ENCODE data around the gene IL18BP.

Gene IL18BP

DNA sequence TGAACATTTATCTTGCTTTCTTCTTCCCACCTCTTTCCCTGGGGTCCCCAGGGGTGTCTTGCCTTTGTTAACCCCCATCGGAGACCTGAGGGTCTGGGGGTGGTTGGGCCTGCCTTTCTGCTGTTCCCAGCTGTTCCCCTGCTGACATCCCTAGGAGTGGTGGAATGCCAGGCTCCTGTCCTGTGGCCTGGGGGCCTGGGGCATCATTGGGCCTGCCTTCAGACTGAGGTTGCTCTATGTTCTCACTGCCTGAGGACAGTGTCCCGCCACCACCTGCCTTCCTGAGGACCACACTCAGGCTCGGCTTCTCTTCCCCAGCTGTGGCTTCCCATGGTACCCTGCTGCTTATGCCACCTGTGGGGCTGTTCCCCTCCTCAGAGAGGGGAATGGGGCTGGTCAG is 1.1 kb upstream of the IL18BP start:
- DNase-seq, result no peak

DNA sequence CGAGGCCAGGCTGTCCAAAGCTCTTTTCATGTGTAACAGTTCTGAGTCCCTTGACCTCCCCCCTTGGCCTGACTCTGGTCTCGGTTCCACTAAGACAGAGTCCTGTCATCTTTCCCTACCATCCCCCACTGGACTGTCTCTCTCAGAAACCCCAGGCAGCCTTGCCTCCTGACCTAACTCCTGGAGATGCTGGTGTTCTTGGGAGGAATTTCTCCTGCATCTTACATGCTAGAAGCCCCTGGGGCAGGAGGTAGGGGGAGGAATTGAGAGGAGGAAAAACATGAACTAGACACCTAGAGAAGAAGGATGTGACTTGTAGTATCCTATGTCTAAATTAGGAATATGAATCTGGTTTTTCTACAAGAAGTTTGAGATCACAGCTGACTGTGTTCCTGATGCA is 648 bp upstream of the IL18BP start:
- DNase-seq, result no peak

DNA sequence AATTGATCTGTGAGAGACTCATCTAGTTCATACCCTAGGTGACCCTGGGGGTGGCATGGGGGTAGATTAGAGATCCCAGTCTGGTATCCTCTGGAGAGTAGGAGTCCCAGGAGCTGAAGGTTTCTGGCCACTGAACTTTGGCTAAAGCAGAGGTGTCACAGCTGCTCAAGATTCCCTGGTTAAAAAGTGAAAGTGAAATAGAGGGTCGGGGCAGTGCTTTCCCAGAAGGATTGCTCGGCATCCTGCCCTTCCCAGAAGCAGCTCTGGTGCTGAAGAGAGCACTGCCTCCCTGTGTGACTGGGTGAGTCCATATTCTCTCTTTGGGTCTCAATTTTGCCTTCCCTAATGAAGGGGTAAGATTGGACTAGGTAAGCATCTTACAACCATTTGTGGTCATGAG is 653 bp downstream of the IL18BP start:
- no peak for DNase-seq

DNA sequence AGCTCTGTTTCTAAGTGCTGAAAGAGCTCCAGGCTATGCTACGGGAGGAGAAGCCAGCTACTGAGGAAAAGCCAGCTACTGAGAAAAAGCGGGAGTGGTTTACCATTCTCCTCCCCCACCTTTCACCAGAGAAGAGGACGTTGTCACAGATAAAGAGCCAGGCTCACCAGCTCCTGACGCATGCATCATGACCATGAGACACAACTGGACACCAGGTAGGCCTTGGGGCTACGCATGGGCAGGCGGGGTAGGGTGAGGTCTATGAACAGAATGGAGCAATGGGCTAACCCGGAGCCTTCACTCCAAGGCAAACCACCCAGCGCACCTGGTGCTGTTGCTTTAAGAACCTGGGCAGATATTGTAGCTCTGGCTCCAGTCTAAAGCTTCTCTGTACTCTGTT is 1.1 kb downstream of the IL18BP start:
- DNase-seq, result no peak

DNA sequence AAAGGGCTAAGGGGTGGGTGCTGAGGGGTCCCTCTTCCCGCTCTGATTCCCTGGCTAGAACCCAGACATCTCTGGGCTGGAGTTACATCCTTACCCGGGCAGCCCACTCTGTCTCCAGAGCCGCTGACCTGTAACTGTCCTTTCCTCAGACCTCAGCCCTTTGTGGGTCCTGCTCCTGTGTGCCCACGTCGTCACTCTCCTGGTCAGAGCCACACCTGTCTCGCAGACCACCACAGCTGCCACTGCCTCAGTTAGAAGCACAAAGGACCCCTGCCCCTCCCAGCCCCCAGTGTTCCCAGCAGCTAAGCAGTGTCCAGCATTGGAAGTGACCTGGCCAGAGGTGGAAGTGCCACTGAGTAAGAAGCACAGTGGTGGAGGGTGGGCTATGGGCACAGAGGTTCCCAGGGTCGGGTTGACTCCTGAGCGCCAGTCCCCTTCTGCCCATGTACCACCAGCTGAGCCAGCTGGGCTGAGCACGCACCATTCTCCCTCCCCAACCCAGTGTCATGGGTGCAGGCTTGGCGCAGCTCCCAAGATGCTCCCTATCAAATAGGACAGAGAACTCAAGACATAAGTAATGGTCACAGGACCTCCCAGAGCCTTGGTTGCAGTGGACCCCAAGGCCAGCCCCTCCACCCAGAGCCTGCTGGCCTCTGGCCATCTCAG is 1.6 kb downstream of the IL18BP start:
- DNase-seq, result no peak

DNA sequence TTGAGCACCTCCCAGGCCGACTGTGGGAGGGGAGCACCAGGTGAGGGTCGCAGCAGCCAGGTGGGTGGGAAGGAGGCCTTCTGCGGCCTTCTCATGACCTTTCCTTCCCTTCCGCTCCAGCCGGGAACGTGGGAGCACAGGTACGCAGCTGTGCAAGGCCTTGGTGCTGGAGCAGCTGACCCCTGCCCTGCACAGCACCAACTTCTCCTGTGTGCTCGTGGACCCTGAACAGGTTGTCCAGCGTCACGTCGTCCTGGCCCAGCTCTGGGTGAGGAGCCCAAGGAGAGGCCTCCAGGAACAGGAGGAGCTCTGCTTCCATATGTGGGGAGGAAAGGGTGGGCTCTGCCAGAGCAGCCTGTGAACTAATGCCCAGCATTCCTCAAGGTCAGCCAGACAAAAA is 2.6 kb downstream of the IL18BP start:
- DNase-seq, result no peak

DNA sequence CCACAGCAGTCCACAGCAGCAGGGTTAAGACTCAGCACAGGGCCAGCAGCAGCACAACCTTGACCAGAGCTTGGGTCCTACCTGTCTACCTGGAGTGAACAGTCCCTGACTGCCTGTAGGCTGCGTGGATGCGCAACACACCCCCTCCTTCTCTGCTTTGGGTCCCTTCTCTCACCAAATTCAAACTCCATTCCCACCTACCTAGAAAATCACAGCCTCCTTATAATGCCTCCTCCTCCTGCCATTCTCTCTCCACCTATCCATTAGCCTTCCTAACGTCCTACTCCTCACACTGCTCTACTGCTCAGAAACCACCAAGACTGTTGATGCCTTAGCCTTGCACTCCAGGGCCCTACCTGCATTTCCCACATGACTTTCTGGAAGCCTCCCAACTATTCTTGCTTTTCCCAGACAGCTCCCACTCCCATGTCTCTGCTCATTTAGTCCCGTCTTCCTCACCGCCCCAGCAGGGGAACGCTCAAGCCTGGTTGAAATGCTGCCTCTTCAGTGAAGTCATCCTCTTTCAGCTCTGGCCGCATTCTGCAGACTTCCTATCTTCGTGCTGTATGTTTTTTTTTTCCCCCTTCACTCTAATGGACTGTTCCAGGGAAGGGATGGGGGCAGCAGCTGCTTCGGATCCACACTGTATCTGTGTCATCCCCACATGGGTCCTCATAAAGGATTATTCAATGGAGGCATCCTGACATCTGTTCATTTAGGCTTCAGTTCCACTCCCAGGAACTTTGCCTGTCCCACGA is 3.3 kb downstream of the IL18BP start:
- DNase-seq, result no peak

DNA sequence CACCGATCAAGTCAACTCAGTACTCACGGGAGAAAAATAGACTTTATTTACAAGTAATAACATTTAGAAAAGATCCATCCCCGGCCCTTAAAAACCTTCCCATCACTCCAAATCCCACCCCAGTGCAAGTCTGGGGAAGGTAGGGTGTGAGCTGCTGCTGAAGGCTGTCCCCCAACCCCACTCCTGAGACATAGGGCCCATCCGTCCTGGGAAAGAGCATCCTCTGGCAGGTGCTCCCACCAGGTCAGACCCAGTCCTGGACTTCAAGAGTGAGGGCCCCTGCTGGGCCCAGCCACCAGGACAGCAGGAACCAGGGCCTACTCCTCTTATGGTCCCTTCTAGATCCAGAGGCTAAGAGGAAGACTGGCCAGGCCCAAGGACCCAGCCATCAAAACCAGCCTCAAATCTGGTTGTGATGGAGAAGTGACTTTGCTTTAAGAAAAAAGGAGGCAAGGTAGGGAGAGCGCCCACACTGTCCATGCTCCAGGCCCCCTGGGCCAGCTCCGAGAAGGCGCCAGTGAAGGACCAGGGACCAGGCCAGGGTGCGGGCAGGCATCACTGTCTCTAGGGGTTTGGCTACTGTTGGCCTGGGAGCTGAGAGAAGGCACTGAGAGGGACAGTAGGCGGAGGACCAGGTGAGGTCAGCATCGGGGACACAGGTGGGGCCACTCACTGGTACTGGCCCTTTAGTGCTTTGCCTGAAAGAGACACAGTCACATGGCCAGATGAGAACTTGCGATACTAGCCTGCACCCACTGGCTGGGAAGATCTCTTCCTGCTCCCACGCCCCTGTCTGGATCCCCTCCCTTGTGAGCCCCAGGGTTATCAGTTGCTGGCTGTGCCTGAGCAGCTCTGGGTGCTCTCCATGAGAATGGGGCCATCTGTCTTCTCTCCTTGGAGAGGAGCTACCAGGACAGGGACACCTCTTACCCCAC is 4.4 kb downstream of the IL18BP start:
- no peak for DNase-seq

DNA sequence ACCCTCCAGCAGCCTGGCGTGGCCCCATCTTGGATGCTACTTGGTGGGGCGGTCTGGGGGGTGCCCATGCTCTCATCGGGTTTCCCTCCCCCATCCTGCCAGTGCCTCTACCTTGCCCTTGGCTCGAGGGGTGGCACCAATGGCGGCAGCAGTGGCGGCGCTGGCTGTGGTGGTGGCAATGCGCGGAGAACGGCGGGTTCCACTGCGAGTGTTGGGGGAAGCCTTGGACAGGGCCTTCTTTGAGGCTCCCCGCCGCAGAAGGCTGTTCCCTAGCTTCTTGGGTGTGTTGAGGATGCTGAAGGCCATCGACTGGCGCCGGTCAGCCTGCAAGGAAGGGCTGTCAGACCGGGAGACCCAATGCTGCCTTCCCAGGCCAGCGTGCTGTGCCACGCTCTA is 5.1 kb downstream of the IL18BP start:
- DNase-seq, result no peak

DNA sequence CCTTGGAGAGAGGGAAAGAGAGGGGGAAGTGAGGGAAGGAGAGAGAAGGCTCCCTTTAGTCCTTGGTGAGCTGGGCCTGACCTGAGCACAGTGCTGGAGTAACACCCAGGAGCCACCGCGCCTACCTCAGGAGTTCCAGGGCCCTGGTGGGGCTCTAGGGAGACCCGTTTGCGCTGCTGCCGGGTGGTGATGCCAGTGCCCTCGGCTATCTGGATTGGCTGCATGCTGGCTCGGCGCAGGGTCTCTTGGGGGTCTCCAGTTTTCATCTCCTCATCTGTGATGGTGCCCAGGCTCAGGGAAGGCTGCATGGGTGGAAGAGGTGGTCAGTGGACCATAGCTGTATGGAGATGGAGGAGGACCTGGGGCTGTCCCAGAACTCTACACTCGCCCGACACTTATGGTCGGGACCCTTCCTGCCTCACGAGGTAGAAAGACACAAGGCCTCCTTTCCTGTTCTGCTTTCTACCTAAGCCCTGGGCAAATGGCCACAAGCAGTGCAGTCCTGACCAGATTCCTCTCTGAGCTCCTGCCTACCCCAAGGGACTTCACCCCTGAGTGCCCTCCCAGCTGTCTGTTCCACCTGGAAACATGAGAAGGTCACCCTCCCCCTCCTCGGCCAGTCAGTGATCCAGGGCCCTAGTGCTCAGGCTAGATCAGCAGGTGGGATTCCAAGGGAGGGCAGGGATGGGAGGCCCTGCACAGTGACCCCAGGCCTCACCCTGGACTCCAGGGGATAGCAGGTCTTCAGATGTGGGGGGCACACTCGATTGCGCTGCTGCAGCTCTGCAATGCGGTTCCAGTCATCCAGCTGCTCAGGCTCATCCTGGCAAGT is 6.0 kb downstream of the IL18BP start:
- DNase-seq, result no peak

DNA sequence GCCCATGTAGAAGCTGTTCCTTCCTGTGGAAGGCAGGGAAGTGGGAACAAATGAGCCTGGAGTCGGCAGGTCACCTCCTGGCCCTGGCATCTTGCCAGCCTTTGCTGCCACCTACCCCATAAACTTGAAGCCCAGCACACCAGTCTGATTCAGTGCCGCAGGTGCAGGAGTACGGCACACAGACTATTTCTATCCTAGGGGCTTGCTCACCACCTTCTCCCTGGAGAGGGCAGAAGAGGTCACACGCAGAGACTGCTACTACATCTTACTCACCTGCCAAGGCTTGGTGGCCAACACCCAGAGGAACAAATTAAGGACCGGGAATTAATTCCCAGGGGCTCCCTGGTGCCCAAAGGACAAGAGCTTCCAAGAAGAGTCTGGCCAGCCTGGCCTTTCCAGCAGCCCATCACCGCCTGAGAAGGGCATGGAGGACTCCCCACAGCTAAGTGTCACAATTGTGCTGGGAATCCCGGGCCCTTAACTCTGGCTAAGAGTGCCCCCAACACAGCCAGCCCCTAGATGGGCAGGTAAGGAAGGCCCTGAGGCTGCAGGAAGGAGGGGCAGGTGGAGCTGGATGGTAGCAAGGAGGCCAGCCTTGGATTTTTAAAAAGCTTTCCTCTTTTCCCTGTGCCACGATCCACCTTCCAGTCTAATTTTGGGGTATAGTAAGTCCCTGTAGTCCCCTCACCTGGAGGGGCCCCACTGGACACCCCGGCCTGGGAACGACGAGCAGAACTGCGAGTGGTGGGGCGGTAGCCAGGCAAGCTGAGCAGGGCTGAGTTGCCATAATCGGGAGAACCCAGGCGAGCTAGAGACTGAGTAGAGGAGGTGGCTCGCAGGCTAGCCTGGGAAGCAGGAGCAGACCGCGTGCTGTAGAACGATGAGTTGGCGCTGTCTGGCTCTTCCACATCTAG is 6.9 kb downstream of the IL18BP start:
- DNase-seq, result no peak

DNA sequence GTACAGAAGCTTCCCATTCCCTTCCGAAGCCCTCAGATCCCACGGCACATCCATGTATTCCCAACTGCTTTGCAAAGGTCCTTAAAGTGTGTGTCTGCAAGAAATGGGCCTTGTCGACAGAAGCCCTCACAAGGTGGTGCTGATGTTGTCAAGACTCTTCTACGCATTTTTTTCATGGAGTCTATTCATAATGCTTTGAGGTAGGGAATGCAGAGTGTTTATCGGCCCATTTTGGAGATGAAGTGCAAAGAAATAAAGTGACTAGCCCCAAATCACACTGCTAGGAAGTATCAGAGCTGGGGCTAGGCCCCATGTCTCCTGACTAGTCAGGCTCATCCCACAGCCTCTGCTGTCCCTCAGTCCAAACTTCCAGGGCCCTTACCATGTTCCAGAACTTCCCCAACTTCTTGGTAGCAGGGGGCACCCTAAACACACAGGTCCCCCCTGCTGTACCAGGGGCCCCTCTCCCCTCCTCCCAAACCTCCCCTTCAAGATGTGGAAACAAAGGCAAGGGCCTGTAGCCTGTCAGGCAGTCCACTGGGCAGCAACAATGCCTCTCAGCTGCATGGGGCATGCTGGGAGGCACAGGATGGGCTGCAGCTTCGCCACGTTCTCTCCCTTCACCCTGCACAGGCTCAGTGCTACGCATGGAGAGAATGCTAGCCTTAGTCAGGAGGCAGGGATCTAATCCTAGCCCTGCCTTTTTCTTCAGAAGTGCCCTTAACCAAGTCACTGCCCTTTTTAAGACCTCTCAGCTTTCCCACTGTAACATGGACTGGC is 7.8 kb downstream of the IL18BP start:
- no peak for DNase-seq

DNA sequence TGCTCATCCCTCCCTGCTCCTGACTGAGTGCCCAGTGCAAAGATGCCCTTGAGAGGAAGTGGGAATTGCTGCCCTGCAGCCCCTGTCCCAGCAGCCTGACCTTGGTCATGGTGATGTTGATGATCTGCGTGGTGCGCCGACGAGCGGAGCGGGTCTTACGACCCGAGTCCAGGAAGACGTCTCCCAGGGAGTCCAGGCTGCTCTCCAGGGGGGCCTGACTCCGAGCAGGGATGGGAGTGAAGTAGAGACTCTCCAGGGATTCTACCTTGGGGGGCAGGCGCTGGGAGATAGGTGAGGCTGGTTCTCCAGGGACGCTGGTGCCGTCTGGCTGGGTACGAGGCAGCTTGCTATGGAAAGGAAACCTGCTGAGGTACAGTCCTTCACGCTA is 8.4 kb downstream of the IL18BP start:
- no peak for DNase-seq

DNA sequence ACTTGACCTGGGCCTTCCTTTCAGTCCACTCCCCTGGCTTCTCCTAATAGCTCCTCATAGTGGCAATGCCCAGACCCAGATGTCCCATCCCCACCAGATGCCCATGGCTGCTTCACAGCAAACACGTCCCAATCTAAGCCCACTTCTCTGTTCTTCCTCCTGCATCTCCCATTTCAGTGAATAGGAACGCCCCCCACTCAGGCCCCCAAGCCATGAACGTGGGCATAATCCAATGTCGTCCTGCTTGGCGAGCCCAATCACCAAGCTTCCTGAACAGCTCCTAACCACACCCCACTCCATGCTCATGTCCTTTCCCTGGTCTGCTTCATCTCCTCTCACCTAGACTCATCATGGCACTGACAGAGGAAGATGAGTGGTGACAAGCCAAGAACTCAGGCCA is 8.9 kb downstream of the IL18BP start:
- DNase-seq, result no peak

DNA sequence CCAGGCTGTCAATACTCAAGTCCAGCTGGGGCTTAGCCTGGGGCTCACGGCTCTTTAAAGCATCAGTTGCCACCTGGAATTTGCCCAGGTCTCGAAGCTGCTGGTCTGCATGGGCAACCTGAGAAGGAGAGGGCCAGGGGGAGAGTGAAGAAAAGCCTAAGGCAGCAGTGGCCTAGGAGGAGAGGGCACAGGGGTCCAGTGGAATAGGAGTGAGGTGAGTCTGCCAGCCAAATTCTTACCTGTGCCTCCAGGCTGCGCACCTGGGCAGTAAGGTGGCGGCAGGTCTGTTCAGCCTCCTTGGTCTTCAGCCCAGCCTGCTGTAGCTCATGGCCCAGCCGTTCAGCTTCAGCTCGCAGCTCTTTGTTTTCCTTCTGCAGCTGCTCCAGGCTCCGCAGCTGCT is 10.0 kb downstream of the IL18BP start:
- no peak for DNase-seq

DNA sequence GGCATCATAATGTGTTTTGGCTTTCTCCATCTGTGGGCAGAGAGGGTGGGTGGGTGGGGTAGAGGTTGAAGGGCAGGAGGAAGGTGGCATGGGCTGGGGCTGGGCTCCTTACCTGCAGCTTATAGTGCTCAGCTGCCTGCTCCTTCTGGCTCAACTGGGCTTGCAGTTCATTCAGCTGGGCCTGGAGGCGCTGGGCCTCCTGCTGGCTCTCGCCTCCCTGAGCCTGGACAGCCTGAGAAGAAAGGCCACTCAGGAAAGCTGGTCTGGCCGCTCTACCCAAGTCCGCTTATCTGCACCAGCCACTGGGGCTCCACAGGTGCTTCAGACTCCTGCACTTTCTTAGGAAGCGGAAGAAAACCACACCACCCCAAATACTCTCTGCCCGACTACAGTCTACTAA is 10.4 kb downstream of the IL18BP start:
- DNase-seq, result no peak

DNA sequence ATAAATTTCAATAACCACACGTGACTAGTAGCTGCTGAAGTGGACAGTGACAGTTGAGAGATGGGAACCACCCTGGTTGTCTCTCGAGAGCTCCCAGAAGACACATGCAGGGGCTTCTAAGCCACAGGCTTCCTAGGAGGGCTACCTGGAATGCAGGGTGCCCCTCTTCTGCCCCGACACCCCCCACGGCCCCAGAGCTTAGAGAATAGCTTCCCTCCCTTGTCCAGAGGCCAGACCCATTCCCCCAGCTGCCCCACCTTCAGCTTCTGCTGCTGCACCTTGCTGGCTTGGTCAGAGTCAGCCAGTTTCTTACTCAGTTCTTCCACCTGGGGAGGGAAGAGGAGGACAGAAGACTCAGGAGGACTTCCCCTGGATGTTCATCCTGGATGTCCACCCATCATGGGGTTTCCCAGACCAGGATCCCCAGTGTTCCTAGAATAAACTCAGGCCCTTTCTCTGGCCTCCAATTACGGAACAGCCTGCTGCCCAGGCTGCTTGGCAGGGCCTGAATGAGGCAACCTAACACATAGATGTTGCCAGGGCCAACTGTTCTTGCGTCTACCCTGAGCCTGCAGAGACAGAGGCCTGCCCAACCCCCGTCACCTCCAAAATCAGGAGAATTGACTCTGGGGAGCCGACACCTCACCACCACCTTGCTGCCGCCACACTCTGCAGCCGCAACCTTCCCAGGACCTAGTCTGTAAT is 12.0 kb downstream of the IL18BP start:
- no peak for DNase-seq

DNA sequence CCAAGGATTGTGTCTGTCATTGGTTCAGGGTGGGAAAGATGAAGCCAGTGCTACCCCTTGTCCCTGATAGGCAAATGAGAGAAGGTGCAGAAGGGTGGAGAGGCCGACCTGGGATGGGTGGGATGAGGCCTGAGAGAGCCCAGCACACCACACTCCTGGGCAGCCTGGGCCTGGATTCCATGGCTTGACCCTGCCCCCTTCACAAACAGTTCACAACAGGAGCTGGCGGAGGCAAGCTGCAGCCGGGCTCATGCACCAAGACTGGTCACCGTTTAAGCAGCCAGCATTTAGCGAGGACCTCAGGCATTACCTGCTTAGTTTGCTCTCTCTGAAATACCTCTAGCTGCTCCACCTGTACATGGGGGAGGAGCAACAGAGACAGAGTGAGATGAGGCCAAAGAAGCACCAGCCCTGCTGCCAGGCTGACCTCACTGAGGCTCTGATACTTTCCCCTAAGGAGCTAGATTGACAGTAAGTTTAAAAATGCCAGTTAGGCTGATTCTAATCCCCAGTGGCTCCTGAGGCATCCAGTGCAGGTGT is 13.5 kb downstream of the IL18BP start:
- DNase-seq, result no peak

DNA sequence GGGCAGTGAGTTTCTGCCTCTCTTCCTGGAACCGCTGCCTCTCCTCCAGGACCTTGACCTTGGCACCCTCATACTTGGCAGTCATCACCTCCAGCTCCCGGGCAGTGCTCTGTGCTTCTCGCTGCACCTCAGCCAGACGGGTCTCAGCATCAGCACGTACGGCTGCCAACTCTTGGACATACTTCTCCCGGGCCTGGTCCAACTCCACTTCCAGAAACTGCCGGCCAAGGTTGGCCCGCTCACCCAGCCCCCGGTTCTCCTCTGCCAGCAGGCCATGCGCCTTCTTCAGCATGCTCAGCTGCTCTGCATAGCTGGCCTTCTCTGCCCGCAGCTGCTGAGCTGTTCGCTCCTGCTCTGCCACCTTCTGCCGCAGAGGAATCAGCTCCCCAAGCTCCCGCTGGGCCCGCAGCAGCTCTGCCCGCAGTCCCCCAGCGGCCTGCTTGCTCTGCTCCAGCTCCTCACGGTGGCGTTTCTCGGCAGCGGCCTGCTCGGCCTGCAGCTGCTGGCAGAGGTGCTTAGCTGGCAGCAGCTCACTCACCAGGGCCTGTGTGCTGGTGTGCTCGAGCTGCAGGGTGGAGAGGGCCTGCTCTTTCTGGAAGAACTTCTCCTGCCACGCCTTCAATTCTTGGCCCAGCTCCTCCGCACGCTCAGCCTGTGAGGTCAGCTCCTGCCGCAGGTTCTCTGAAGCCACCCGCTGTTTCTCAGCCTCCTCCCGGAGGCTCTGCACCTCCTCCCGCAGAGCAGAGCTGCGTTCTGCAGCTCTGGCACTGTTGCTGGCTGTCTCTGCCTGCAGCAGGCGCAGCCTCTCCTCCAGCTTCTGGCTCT is 14.4 kb downstream of the IL18BP start:
- no peak for DNase-seq
